CD14-positive monocyte (primary cell): ENCODE results near the gene MAN1C1. TPM values are rescaled to one million over a fixed set of nuclear protein-coding genes. Genes with fewer than 3 reads are reported as not detected.

ENCODE experiments used
- DNase-seq, 3 donors: peaks; one replicate each; pipeline ENCODE4 v3.0.0-alpha.2; 2011 to 2022
- H2AFZ ChIP-seq: 2 replicates; pipeline ENCODE4 v1.6.0; 2012; ENCODE audit warnings: mild to moderate bottlenecking, low read depth, low read length, inconsistent platforms; ENCODE audit not compliant: insufficient read depth, poor library complexity, severe bottlenecking
- H3K27ac ChIP-seq, 2 donors: 1 replicate in 1 of 2; 2 replicates in 1 of 2; pipeline ENCODE4 v1.5.1; 2012 to 2013; ENCODE audit warnings: low read length in 2 of 2, control low read depth in 1 of 2, inconsistent platforms in 1 of 2, low read depth in 1 of 2, mild to moderate bottlenecking in 1 of 2
- H3K27me3 ChIP-seq, 2 donors: one replicate each; pipeline versions ENCODE4 v1.6.0 to v1.6.1; 2011 to 2013; ENCODE audit warnings: low read length in 2 of 2; ENCODE audit not compliant: control insufficient read depth in 2 of 2, insufficient read depth in 2 of 2
- H3K36me3 ChIP-seq, 2 donors: replicated peaks in 1 of 2; 1 replicate in 1 of 2; 2 replicates in 1 of 2; pipeline versions ENCODE4 v1.5.1 to v1.6.1; 2012 to 2013; ENCODE audit warnings: low read length in 2 of 2, control low read depth in 1 of 2, inconsistent platforms in 1 of 2, mild to moderate bottlenecking in 1 of 2; ENCODE audit not compliant: insufficient read depth in 2 of 2, control insufficient read depth in 1 of 2
- H3K4me1 ChIP-seq, 2 donors: 1 replicate in 1 of 2; 2 replicates in 1 of 2; pipeline versions ENCODE4 v1.5.1 to v1.6.1; 2012 to 2013; ENCODE audit warnings: low read length in 2 of 2, control low read depth in 1 of 2, inconsistent platforms in 1 of 2, mild to moderate bottlenecking in 1 of 2, moderate library complexity in 1 of 2; ENCODE audit not compliant: insufficient read depth in 2 of 2, control insufficient read depth in 1 of 2
- H3K4me2 ChIP-seq: replicated peaks from 2 replicates; pipeline ENCODE3; 2012; ENCODE audit warnings: low read length, moderate library complexity, mild to moderate bottlenecking; ENCODE audit not compliant: poor library complexity, severe bottlenecking; ENCODE audit errors: extremely low read depth
- H3K4me3 ChIP-seq, 3 experiments: fragments of 200-600 bp in 1 of 3; sonication (generic) in 1 of 3; replicated peaks in 1 of 3; 1 replicate in 2 of 3; 2 replicates in 1 of 3; pipeline ENCODE4 v1.5.1; 2011 to 2013; ENCODE audit warnings: low read length in 3 of 3, mild to moderate bottlenecking in 3 of 3, control low read depth in 2 of 3, low read depth in 2 of 3, inconsistent platforms in 1 of 3, moderate library complexity in 1 of 3
- H3K79me2 ChIP-seq: 2 replicates; pipeline ENCODE4 v1.6.0; 2012; ENCODE audit warnings: mild to moderate bottlenecking, control low read depth, inconsistent platforms, low read length, moderate library complexity; ENCODE audit not compliant: insufficient read depth
- H3K9ac ChIP-seq: 2 replicates; pipeline ENCODE4 v1.6.0; 2017; ENCODE audit warnings: low read length, mild to moderate bottlenecking; ENCODE audit not compliant: insufficient read depth, poor library complexity, severe bottlenecking
- H3K9me3 ChIP-seq, 2 donors: replicated peaks in 1 of 2; 1 replicate in 1 of 2; 2 replicates in 1 of 2; pipeline versions ENCODE4 v1.5.1 to v1.6.1; 2012 to 2013; ENCODE audit warnings: low read length in 2 of 2, control low read depth in 1 of 2; ENCODE audit not compliant: control insufficient read depth in 1 of 2, insufficient read depth in 1 of 2
- H4K20me1 ChIP-seq: 2 replicates; pipeline ENCODE4 v1.6.0; 2012; ENCODE audit warnings: mild to moderate bottlenecking, low read length, control low read depth, moderate library complexity; ENCODE audit not compliant: insufficient read depth
- H3K27ac Mint-ChIP-seq, 7 donors: one replicate each; pipeline ENCODE4 v1.8.0; 2020; ENCODE audit warnings: mild to moderate bottlenecking in 7 of 7, mixed read lengths in 7 of 7, moderate library complexity in 6 of 7, inconsistent platforms in 2 of 7
- H3K27me3 Mint-ChIP-seq, 3 donors: one replicate each; pipeline ENCODE4 v1.8.0; 2021 to 2022; ENCODE audit warnings: low read depth in 3 of 3, mild to moderate bottlenecking in 3 of 3, mixed read lengths in 3 of 3, moderate library complexity in 3 of 3, inconsistent platforms in 1 of 3
- H3K36me3 Mint-ChIP-seq, 2 donors: one replicate each; pipeline ENCODE4 v1.8.0; 2020; ENCODE audit warnings: mixed read lengths in 2 of 2, inconsistent platforms in 1 of 2, mild to moderate bottlenecking in 1 of 2
- H3K4me1 Mint-ChIP-seq: one replicate; pipeline ENCODE4 v1.8.0; 2020; ENCODE audit warnings: mild to moderate bottlenecking, mixed read lengths
- H3K4me3 Mint-ChIP-seq, 2 donors: one replicate each; pipeline ENCODE4 v1.8.0; 2020; ENCODE audit warnings: mild to moderate bottlenecking in 2 of 2, mixed read lengths in 2 of 2, moderate library complexity in 1 of 2
- H3K9me3 Mint-ChIP-seq, 7 donors: one replicate each; pipeline ENCODE4 v1.8.0; 2020 to 2022; ENCODE audit warnings: mixed read lengths in 7 of 7, mild to moderate bottlenecking in 6 of 7, moderate library complexity in 6 of 7, inconsistent platforms in 2 of 7
- WGBS: methylation state at CpG from one replicate; pipeline ENCODE4 v1.1.5; 2013; ENCODE audit warnings: missing lambda C conversion rate; ENCODE audit not compliant: insufficient coverage; 5-methylcytosine and 5-hydroxymethylcytosine counted together
- intact Hi-C, 2 donors: fragments of 100-400 bp; cut with micrococcal nuclease; formaldehyde crosslinking; loops; one replicate each; pipeline versions ENCODE4 v1.15.0 to v1.15.1; 2023
- polyA plus RNA-seq, 3 donors: library from polyadenylated mRNA; depleted of rRNA in 1 of 3; unstranded in 2 of 3; stranded (reverse) in 1 of 3; fragments of 300-500 nt in 2 of 3; fragments of >200 nt in 1 of 3; fragmentation: Illumina TruSeq in 2 of 3; gene quantifications; 1 replicate in 2 of 3; 2 replicates in 1 of 3; pipeline ENCODE4 v1.2.3, GENCODE V29; 2012 to 2021
- TF ChIP-seq, protein P1 (sequence below): fragments of 200-600 bp; IDR thresholded peaks from one replicate; pipeline ENCODE4 v1.8.0; 2022; ENCODE audit warnings: antibody characterized with exemption, mild to moderate bottlenecking

Gene MAN1C1
- polyA plus RNA-seq, 3 donors: 1.2 to 7.2 (median 1.7) TPM

DNA sequence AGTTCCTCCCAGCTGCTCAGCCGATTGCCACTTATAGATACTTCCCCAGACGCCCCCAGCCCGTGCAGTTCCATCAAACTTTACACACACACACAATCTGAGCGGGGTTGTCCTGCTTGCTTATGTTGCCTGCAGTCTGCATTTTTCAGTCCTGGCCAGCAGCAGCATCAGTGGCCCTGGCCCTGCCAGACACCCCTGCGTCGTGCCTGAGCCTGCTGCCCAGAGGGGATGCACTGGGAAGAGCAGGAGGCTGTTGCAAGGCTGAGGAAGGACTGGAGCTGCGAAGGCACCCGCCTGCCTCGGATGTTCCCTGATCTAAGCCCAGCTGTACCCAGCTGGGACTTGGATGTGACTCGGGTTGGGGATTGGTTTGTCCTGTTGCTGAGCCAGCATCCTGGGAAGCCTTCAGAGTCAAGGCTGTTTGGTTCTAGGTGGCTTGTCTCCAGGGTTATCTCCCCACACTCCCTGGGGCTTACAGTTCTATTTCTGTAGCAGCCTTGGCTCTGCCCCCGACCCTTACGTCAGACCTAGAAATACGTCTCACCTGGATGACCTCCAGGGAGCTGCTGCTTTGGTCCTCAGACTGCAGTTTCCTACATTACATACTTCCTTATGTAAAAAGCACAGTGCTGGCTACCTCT lies 42.3 kb downstream of the MAN1C1 start:
- no peak overlapping the region for H3K27ac ChIP-seq
- H3K9ac ChIP-seq: no peak overlapping the region
- TF ChIP-seq, protein P1, sequence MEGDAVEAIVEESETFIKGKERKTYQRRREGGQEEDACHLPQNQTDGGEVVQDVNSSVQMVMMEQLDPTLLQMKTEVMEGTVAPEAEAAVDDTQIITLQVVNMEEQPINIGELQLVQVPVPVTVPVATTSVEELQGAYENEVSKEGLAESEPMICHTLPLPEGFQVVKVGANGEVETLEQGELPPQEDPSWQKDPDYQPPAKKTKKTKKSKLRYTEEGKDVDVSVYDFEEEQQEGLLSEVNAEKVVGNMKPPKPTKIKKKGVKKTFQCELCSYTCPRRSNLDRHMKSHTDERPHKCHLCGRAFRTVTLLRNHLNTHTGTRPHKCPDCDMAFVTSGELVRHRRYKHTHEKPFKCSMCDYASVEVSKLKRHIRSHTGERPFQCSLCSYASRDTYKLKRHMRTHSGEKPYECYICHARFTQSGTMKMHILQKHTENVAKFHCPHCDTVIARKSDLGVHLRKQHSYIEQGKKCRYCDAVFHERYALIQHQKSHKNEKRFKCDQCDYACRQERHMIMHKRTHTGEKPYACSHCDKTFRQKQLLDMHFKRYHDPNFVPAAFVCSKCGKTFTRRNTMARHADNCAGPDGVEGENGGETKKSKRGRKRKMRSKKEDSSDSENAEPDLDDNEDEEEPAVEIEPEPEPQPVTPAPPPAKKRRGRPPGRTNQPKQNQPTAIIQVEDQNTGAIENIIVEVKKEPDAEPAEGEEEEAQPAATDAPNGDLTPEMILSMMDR: no peak
- no peaks in the 10 kb centered on the region for H3K79me2 ChIP-seq
- intact Hi-C loops: no loop called here
- Mint-ChIP-seq H3K27ac (peak overlapping the region in 2 of 7 donors; percentile 16 to 63), H3K27me3 (no peaks in the 10 kb centered on the region), H3K36me3 (peaks cover 6 to 18% of the 10 kb centered on the region in 2 donors), H3K4me1 (peaks cover 6% of the 10 kb centered on the region), H3K4me3 (no peak overlapping the region), H3K9me3 (peaks cover 0 to 1% (median 0%) of the 10 kb centered on the region in 7 donors)
- no peak overlapping the region for H3K4me2 ChIP-seq
- peaks cover 3% of the 10 kb centered on the region for H4K20me1 ChIP-seq
- H3K4me3 ChIP-seq: no peak overlapping the region
- no peaks in the 10 kb centered on the region for H3K4me1 ChIP-seq
- no peaks in the 10 kb centered on the region for H3K9me3 ChIP-seq
- 89% methylated on average over 13 of the region's 13 CpGs for WGBS
- no peak overlapping the region for H2AFZ ChIP-seq
- no peak for DNase-seq
- H3K27me3 ChIP-seq: no peaks in the 10 kb centered on the region
- H3K36me3 ChIP-seq: no peaks in the 10 kb centered on the region

DNA sequence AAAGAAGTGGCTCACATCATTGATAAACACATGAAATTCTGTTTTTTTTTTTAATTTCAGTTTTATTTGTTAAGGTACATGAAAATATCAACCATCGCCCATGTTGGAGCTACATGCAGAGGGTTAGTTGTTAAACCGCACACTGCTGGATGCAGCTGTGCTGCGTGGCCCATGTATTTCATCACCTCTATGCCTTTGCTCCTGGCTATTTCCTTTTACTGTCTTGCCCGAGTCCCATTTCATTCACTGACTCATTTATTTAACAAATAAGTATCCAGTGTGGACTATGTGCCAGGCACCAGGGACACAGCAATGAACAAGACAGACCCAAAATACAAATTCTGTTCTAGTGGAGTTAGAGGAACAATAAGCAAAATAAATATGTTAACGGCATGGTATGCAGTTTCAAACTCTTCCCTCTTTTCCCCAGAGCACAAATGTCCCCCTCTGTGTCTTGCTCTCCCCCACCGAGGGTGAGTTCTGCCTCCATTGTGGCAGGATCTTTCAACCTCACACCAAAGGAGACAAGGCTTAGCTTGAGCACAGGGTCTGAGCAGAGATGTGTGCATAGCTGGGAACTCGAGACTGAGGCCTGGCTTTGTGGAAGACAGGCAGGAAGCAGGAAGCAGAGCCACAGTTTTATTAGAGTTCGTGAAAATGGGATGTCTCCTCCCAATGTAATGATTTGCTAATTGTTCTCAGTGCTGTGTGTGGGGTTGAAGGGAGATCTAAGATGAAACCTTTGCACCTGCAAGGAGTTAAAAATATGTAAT lies 44.6 kb downstream of the MAN1C1 start:
- no peak for DNase-seq
- no peak overlapping the region for H3K27ac Mint-ChIP-seq

More for the DNA sequence above, 44.6 kb downstream of the MAN1C1 start:
- Histone ChIP-seq H3K4me1 (no peaks in the 10 kb centered on the region), H3K27me3 (no peaks in the 10 kb centered on the region), H3K4me3 (no peak overlapping the region), H3K4me2 (no peak overlapping the region), H4K20me1 (no peaks in the 10 kb centered on the region), H3K9me3 (no peaks in the 10 kb centered on the region), H2AFZ (no peak overlapping the region), H3K9ac (no peak overlapping the region), H3K36me3 (no peaks in the 10 kb centered on the region), H3K27ac (no peak overlapping the region), H3K79me2 (no peaks in the 10 kb centered on the region)
- Mint-ChIP-seq H3K4me1 (peaks cover 6% of the 10 kb centered on the region), H3K27me3 (no peaks in the 10 kb centered on the region), H3K9me3 (peaks cover 0 to 1% (median 0%) of the 10 kb centered on the region in 7 donors), H3K4me3 (no peak overlapping the region), H3K36me3 (peaks cover 1 to 14% of the 10 kb centered on the region in 2 donors)
- 43% methylated on average over 2 of the region's 8 CpGs for WGBS
- intact Hi-C loops: no loop called here
- TF ChIP-seq, protein P1: no peak
